NCI-H748 (cell line): ENCODE data around the gene ST6GALNAC2.
"Not testable (repeated sequence)": the region's sequence is repeated elsewhere in the genome, so short reads cannot be mapped to it uniquely, and the experiment has no call there.

Source experiments
- DNase-seq: peaks from one replicate; lab custom pipeline; 2025; ENCODE audit not compliant: unreplicated experiment; lab: John Stamatoyannopoulos, UW

ST6GALNAC2 gene

DNA sequence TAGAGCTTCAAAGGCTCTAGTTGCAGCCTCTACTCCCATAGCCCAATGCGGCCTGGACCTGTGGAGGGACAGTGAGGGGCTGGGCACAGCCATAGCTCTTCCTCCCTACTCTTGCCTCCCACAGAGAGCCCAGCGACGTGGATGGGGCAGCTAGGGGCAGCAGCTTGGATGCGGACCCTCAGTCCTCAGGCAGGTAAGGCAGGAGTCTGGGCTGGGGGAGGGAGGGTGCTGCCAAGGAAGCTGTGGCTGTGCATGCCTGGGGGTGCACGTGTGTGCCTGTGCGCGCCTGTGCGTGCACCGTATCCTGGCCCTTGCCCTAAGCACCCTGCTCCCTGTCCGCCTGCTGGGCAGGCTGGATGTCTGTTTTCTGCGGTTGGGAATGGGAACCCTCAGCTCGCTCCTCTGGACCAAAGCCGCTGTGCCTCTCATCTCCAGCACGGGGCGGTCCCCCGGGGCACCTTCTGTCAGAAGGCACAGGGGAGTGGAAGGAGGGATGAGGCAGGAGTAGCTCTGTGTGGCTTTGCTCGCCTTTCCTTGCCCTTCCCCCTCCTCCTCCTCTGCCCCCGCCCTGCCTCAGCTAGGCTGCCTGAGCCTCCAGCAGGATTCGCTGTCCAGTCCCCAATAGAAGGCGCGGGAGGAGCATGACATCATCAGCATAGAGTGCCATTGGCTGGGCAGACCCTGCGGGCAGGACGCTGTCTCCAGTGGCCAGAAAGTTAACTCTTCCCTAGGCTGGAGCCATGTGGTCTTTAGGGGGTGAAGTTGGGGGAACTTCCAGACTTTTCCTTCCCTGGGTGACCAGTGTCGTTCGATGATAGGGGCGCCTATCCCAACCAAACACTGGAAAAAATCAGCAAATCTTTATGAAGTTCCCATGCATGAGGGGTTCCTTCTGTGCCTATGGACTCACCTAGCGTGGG is 45.0 kb downstream of the ST6GALNAC2 start:
- DNase-seq: peak; percentile 85

DNA sequence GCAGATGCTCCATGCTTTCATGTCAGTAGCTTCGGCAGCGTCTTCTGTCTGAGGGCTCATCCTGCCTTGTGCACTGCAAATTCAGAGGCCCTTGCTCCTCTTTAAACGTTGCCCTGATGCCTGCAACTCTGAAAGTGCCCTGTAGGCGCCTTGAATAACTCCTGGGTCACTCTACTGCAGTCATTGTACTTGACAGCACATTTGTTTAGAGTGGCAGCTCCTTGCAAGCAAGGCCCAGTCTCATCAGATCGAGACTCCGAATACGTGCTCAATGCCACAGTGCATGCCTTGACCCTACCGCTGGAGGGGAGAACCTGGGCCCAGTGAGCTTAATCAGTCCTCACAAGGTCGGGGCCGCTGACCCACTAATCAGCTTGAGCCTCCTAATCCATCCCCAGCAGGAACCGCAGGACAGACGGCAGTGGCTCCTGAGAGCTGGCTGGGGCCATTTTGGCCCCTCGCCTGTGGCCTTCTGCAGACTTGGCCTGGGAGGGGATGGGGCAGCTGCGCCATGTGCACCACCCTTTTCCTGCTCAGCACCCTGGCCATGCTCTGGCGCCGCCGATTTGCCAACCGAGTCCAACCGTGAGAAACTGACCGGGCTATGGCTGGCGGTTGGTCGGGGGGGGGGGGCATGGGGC is 45.9 kb downstream of the ST6GALNAC2 start, which contains the start of gene PRCD:
PRCD (plus strand) TSS at position 414 of the 641 bp plus-strand sequence; CDS start at position 512, 98 bp downstream.
- no peak for DNase-seq

DNA sequence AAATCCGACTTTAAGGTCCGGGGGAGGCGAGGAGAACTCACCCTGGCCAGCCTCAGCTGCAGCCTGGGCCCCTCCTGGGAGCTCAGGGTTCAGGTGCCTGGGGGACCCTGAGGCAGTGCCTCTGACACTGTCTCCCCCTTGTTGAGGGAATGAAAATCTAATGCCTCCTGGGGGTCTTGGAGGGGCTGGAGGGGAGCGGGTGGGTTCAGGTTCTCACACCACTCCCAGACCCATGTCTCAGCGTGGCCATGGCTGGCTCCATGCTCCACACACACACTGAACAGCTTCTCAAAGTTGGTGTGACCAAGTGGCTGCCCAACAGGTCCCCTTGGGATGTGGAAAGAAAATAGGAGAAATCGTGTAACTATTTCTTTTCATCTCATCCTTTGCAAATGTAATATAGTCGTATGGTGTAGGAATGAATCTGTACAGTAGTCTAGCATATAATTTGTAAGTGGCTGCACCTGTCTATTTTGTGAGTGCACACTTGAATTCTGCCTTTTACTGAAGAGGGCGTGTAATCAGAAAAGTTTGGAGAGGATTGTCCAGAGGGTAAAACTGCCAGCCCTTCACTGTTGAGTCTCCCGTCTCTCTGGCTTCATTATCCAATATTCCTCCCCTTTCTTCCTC is 46.6 kb downstream of the ST6GALNAC2 start:
- DNase-seq: no peak

DNA sequence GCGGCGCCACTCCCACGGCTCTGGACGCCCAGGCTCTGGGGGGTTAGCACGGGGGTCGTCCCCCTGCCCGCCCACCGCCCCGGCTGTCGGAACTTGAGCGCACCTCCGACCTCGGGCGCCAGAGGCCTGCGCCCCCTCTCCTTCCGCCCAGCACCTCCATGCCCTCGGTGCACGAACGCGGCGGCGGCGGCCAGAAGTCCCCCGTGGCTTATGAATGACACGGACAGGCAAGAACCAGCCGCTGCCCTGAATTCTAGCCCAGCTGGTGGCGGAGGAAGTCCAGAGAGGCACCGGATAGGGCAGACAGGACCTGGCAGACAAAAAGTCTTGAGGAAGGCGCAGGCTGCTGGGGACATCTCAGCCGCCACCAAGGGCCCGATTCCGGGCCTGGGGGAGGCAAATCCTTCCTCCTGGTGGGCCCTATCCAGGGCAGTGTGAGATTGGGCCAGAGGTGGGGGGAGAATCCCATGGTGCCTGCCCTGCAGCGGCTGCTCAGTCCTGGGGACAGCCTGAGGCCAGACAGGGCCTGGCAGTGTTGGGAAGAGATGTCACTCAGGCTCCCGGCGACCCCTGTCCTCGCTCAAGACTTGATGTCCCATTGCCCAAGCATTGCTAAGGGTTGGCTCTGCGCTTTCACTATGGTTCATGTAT is 47.3 kb downstream of the ST6GALNAC2 start:
- DNase-seq: no peak

- DNase-seq: peak; percentile 40
Measured at GRCh38 chr17:76537578-76538280, 47.9 kb downstream of the ST6GALNAC2 start, which contains the start of gene CYGB. TSS of gene CYGB (minus strand) at chr17:76537709. CDS start at chr17:76537542, 167 bp downstream.

GRCh38 chr17:76537288-76537577 is 48.4 kb downstream of the ST6GALNAC2 start:
- no peak for DNase-seq

- no peak for DNase-seq
Measured at GRCh38 chr17:76536511-76537287, 49.0 kb downstream of the ST6GALNAC2 start.

DNA sequence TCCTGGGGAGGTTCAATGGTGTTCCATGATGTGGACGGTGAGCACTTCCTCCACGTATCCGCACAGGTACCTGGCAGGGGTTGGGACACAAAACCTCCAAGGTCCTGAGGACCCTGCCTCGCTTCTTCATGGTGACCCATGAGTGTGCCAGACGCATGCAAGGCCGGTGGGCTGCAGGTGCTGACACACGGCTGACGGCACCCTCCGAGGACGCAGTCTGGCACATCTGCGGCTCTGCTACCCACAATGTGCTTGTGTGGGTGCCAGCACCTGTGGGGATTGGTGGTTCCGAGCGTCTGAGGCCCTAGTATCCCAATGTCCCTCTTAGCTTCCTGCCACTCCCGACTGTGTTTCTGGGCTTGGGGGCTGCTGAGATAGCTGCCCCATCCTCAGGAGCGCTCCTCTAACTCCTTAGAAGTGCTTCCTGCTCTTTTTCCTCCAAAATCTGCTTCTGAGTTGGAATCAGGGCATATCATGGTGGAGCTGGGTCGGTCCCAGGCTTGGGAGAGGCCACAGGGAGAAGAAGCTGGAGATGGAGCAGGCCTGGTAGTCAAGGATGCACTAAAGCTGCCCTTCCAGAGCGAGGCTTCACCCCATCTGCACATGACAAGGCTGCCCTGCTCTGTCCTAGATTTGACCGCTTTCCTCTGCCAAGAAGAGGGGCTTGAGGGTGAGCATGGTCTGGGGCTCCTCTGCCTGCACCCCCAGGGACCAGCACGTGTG is 49.7 kb downstream of the ST6GALNAC2 start:
- DNase-seq: no peak

DNA sequence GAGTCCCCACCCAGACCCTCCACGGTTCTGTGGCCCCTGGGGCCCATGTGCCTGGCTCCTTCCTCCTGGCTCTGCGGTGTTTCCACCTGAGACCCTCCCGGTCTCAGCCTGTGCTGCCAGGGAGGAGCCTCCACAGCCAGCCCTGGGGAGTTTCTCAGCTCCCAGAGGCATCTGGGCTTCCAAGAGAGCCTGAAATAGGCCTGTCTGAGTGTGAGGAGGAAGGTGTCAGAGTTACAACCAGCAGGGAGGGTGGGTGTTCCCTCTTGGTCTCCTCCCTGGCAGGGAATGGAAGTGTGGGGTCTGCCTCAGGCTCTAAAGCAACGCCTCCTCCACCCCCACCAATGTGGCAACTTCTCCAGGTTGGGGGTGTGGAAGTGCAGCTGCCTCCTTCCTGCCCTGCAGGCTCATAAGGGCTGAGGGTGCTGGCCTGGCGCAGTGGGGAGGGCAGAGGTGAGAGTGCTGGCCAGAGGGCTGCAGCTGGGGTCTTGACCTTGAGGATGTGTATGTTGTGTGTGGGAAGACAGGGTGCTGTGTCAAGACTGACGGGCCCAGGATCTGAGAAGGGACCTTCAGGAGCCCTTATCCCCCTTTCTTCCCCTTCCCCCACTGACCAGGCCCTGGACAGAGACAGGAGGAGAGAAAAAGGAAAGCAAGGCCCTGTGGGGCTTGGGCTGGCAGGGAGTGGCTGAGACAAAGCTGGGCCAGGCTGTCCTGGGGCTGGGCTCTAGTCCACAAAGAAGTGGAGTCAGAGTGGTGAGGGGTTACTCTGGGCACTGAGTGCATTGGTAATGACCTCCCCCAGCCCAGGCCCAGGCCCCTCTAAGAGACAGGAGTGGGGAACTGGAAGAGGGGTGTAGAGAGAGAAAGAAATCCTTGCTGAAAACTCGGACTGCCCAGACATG is 50.6 kb downstream of the ST6GALNAC2 start:
- DNase-seq: no peak

DNA sequence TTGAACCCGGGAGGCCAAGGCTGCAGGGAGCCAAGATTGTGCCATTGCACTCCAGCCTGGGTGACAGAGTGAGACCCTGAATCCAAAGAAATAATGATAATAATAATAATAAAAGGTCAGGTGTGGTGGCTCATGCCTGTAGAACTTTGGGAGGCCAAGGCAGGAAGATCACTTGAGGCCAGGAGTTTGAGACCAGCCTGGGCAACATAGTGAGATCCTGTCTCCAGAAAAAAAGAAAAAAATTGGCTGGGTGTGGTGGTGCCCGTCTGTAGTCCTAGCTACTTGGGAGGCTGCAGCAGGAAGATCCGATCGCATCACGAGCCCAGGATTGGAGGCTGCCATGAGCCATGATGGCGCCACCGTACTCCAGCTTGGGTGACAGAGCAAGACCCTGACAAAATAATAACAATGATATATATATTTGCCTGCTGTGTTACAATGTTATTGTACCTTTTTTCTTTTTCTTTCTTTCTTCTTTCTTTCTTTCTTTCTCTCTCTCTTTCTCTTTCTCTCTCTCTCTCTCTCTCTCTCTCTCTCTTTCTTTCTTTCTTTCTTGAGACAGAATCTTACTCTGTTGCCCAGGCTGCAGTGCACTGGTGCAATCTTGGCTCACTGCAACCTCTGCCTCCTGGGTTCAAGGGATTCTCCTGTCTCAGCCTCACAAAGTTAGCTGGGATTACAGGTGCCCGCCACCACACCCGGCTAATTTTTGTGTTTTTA is 51.9 kb downstream of the ST6GALNAC2 start:
- not testable (repeated sequence) for DNase-seq

DNA sequence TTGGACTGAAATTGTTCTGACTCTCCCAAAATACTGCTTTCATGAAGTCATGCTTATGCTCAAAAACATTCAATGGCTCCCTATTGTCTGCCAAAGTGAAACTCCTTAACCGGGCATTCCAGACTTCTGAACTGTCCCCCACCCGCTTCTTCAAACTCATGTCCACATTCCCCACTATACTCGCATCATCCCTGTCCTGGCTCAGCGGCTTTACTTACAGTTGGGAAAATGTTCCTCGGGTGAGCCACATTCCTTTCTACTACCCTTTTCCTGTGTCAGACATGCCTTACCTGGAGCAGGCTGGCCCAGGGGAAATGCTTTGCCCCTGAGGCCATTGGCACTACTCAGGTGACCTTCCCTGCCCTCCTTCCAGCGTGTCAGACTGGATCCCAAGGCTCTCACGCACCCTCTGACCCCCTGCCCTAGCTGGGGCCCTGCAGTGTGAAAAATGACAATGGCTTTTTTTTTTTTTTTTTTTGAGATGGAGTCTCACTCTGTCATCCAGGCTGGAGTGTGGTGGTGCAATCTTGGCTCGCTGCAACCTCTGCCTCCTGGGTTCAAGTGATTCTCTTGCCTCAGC is 53.5 kb downstream of the ST6GALNAC2 start:
- no peak for DNase-seq

- no peak for DNase-seq
Measured at GRCh38 chr17:76531486-76532038, 54.1 kb downstream of the ST6GALNAC2 start.

DNA sequence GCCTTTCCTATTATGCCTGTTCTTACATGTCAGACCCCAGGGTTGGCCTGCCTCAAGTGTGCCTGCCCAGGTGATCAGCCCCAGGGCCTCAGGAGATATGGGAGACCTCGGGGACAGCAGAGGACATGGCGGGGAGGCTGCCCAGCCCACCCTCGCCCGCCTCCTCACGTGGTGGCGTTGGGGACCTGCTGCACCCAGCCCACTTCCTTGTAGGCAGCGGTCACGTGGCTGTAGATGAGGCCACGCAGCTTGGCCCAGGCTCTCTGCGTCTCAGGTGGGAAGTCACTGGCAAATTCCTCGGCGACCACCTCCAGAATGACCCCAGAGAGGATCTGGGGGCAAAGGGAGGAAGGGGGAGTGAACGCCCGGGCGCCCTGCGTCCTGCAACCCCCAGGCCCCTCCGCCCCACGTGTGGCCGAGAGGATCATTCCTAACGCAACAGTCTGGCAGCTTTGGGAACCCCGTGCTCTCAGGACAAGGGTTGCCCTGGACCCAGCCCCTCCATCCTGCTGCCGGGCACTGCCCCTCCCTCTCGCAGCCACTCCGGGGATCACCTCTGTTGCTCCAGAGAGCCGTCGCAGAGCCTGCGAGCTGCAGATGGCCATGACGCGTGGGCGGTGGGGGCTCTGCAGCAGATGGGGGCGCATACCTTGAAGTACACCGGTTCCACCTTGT is 54.7 kb downstream of the ST6GALNAC2 start:
- no peak for DNase-seq

DNA sequence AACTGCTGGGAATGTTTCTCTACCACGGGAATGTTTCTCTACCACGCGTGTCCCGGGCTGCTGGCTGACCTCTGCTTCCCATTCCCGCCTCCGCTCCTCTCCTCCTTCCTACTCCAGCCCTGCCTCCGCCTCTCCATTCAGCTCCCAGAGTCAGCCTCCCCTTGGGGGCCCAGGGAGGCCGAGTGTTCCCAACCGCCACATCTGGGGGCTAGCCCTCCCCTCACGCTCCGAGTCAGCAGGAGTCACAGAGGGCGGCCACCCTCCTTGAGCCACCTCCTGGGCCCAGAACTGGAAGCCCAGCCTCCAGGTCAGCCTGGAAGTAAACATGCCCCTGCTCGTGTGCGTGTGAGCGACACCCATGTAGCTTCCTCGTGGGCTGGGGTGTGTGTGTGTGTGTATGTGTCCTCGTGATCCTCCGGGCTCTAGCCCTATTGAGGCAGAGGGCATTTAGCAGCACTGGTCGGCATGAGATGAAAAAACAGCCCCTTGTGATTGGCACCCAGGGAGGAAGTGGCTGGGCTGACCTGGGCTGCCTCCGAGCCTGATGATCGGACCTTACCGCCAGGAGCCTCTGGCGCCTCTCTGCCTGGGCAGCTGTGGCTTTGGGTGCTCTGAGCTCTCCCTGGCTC is 55.5 kb downstream of the ST6GALNAC2 start:
- DNase-seq: no peak

DNA sequence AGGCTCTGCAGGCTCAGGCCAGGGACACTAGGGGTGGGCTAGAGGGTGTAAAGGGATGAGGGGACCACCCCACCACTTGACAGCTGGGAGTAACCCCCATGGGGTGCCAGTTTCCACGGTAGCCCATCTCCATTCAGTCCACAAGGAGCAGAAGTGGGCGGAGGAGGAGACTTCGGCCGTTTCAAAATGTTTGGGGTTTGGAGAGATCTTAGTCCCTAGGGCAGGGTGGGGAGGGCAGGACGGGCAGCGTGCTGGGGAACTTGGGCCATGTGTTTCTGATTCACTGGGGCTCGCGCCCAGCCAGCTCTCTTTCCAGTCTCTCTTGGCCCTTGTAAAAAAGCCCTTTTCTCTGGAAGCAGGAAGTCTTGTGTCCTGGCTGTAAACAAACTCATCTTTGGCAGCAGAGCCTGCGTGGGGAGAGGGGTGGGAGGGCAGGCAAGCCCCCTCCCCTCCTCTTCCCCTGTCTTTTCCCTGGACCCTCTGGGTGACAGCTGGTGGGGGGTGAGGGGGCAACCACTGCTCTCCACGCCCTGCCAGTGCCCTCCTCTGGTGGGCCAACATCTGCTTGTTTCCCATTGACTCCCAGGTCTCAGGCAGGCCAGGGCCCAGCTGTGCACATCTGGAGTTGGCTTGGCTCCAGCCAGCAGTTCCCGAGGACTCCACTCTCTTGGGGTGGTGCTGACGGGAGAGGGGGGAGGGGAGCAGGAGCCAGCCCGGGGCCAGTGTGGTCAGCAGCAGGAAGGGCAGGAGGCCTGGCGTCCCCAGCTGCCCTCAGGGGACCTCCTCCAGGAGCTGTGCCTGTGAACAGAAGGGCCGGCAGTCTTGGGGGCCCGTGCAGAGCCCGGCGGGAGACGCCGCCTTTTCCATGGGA is 56.2 kb downstream of the ST6GALNAC2 start:
- no peak for DNase-seq
